HG03196 (cell line): Measurements from ENCODE around the gene TSPO2.

ENCODE experiments used
- ATAC-seq: cut with Tn5 transposase; IDR thresholded peaks from one replicate; pipeline ENCODE4 v1.9.1; 2021; ENCODE audit not compliant: unreplicated experiment

The TSPO2 gene

DNA sequence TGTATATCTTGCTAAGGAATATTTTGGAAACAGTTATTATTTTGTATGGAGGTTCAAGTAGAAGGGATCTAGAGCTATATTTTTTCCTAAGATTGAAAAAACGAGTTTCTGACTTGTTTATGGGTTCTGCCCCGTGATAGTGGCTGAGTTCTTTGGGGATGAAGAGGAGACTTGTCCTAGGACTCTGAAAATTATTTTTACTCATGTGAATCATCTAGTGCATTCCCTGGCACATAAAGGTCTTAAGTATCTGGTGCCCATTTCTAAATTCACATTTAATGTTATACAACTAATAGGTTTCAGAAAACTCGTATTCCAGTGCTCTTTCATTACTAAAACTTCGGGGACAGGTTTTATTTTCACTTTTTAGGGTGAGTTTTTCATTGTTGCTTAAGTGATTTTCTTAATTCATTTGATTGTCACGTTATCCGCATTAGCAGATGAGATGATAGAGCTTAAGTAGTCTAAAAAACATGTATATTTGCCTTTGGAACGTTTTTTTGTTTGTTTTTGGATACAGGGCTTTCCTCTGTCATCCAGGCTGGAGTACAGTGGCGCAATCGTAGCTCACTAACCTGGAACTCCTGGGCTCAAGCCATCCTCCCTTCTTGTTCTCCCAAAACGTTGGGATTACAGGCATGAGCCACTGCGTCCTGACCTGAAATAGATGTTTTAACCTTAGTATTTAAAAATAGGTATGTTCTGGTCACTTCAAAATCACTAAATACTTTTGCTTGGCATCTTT, 32.6 kb downstream of the TSPO2 start:
- no peak for ATAC-seq

DNA sequence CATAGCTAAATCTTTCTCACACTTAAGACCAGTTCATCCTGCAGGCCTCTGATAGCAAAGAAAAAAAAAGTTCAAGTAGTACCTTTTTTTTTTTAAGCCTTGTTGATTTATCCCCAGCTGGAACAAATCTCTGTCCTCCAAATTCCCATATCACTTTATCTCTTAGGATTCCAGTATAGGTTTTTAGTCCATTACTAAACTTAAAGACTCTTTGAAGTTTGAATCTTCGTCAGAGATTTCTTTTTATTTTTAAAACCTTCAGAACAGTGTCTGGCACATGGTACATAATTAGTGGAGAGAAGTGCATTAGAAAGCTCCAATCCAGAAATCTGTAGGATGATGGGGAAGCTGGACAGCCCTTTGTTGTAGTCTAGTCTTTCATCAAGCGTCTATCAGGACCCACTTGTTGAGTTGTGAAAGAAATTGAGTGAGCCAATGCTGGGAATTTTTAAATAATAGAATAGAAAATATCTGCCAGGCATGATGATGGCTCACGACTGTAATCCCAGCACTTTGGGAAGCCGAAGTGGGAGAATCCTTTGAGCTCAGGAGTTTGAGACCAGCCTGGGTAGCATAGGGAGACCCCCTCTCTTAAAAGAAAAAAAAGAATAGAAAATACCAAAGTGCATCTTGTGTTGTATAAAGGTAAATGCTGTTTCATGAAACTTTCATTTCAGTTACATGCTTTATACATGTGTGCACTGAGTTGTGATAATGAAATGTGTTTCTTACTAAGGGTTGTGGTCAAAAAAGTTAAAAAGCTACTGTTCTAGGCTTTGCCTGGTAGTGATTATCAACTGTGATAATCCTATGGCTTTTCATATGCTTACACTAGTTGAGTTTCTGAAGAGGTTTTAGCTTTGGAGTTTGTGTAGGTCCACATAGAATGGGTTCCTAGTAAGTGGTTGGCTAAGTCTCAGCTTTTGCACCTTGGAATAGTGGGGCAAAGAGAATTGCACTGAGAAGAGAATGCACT, 33.7 kb downstream of the TSPO2 start:
- no peak for ATAC-seq

GRCh38 chr6:41077536-41077935, 35.3 kb downstream of the TSPO2 start:
- no peak for ATAC-seq

- no peak for ATAC-seq
These were observed 35.8 kb downstream of the TSPO2 start for GRCh38 chr6:41078101-41078500.

DNA sequence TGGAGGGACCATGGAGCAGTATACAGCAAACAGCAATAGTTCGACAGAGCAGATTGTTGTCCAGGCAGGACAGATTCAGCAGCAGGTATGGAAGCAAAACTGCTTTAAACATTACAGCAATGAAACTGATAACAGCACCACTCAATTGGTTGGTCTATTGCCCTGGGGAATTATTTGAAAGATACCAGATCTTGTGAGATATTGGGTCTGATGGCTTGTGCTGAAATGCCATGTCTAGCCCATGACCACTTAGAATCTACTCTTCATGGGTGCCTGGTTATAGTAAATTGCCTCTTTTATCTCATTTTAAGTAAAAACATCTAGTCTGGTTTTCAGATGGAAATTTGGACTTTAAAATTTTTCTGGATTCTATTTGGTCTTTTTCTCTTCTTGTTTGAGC, 36.8 kb downstream of the TSPO2 start:
- ATAC-seq, result no peak

DNA sequence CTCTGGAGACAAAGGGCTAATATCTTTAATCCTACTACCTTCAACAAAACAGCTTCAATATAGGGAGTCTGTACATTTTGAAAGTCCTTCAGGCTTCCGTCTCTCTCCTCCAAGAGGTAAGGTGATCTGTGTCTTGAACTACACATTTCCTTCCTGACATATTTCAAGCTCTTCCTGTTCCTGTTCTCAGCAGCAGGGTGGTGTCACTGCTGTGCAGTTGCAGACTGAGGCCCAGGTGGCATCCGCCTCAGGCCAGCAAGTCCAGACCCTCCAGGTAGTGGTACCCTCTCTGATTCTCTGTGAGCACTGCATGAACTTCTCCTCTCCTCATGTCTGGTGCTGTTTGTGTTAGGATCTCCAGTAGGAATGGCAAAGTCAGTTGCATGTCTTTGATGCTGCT, 38.4 kb downstream of the TSPO2 start:
- ATAC-seq, result no peak

DNA sequence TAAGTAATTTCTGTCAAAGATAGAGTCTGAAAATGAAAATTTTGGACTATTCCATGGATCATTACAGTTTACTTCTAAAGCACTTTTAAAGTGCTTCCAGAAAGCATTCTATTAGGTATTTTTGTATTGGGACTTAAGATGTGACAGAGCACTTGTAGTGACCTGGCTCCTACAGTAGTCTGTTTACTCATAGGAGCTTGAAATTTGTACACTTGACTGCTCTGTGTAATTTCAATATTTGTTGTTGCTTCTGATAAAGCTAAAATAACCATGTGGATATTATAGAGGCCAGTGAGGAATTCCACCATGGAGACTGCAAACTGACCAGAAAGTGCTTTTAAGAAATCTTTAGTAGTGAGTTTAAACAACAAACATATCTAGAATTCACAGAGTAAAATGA, 40.8 kb downstream of the TSPO2 start:
- ATAC-seq, result no peak

GRCh38 chr6:41085182-41085581, 42.9 kb downstream of the TSPO2 start:
- no peak for ATAC-seq

GRCh38 chr6:41088451-41088850, 46.2 kb downstream of the TSPO2 start:
- ATAC-seq, result no peak

DNA sequence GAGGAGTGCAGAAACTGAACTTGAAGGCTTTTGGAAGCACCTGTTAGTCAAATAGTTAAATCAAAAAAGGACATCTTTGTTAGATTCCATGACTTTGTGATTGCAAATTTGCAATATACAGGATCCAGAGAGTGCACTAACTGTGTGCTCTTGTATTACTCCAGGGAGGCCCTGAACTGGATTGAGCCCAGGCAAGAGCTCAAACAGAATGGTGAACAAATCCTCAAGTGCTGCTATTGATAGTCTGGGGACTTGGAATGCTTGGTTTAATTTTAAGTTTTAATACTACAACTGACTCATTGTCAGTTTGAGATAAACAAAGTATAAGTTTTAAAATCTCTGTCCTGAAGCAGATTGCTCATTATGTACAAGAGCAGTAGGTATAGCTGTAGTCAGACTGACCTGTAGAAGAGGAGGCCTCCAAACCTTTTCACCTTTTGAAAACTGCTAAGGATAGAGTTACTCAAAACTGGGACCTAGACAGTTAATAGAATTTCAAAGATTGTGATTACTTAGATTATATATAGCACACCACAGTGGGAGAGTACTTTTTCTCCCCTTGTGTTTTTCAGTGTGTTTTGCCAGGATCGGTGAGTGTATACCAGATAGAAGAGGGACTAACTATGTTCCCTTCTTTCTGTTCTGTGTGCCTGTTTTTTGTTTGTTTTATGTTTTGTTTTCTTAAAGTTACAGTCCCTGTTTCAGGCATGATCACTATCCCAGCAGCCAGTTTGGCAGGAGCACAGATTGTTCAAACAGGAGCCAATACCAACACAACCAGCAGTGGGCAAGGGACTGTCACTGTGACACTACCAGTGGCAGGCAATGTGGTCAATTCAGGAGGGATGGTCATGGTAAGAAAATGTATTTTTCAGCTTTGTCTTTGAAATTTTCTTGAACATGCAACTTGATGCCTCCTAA, 48.8 kb downstream of the TSPO2 start:
- ATAC-seq, result no peak

DNA sequence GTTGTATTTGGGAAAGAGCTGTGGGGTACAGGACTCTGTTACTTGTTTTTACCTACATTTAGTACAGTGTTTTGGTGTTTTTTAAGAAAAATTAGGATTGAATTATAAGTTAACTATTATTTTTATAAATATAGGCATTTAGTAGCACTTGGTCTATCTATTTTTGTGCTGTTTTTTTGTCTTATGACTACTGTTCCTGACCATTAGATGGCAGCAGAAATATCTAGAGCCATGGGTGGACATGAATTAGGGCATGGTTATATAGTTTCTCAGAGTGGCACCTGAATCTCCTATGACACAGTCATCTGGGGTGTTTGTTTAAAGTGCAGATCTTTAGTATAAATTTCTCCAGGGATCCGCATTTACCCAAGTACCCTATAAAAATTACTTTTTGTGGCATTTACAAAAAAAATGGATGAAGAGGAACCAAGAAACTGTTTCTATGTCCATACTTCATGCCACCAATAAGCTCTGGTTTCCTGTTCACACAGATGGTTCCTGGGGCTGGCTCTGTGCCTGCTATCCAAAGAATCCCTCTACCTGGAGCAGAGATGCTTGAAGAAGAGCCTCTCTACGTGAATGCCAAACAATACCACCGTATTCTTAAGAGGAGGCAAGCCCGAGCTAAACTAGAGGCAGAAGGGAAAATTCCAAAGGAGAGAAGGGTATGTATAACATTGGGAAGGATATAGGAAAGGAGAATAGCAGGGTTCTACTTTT, 50.3 kb downstream of the TSPO2 start:
- no peak for ATAC-seq

GRCh38 chr6:41093729-41094128, 51.5 kb downstream of the TSPO2 start:
- no peak for ATAC-seq
